Body of pancreas (tissue), 4 donors: ENCODE data around the gene PFKL. TPM values are rescaled to one million over a fixed set of nuclear protein-coding genes. Genes with fewer than 3 reads are reported as not detected.
"Not testable (repeated sequence)": the region's sequence is repeated elsewhere in the genome, so short reads cannot be mapped to it uniquely, and the experiment has no call there.

Source experiments
- ATAC-seq: fragments of 150-250 bp; one replicate; pipeline ENCODE4 v1.9.1; 2016
- DNase-seq, 4 donors: peaks; one replicate each; pipeline ENCODE4 v3.0.0-alpha.2; 2019
- H3K27ac ChIP-seq, 4 donors: fragments of 200-600 bp; sonication (generic); 1 replicate in 3 of 4; 2 replicates in 1 of 4; pipeline versions ENCODE4 v1.5.1 to v1.6.1; 2016 to 2019; ENCODE audit warnings: mild to moderate bottlenecking in 1 of 4, mixed read lengths in 1 of 4, moderate library complexity in 1 of 4
- H3K27me3 ChIP-seq, 2 donors: fragments of 200-600 bp; sonication (generic); one replicate each; pipeline ENCODE4 v1.6.0; 2016; ENCODE audit warnings: mild to moderate bottlenecking in 1 of 2
- H3K36me3 ChIP-seq, 2 donors: fragments of 200-600 bp; sonication (generic); replicated peaks in 1 of 2; 2 replicates each; pipeline ENCODE4 v1.5.1; 2016; ENCODE audit warnings: low read depth in 2 of 2; ENCODE audit not compliant: insufficient read depth in 1 of 2
- H3K4me1 ChIP-seq: fragments of 200-600 bp; sonication (generic); one replicate; pipeline ENCODE4 v1.6.0; 2016
- H3K4me3 ChIP-seq, 2 donors: fragments of 200-600 bp; sonication (generic); 1 replicate in 1 of 2; 2 replicates in 1 of 2; pipeline ENCODE4 v1.5.1; 2016 to 2019
- H3K9me3 ChIP-seq, 3 donors: fragments of 200-600 bp; sonication (generic); 1 replicate in 2 of 3; 2 replicates in 1 of 3; pipeline ENCODE4 v1.5.1; 2016
- POLR2A ChIP-seq, 3 donors: fragments of 450-650 bp; IDR thresholded peaks; one replicate each; pipeline ENCODE4 v1.6.1; 2016; ENCODE audit warnings: antibody characterized with exemption in 3 of 3, mild to moderate bottlenecking in 2 of 3
- WGBS, 2 donors: methylation state at CpG; one replicate each; pipeline ENCODE4 v1.1.5; 2017; 5-methylcytosine and 5-hydroxymethylcytosine counted together
- intact Hi-C: fragments of 100-400 bp; cut with DNase I; formaldehyde crosslinking; loops from one replicate; pipeline ENCODE4 v1.15.1; 2023
- total RNA-seq, 2 donors: library from RNA; depleted of rRNA; stranded (reverse); fragments of >200 nt; gene quantifications; one replicate each; pipeline ENCODE4 v1.1.0, GENCODE V29; 2016
- TF ChIP-seq, protein P1 (sequence below), 7 experiments: fragments of 450-650 bp in 4 of 7; fragments of 200-600 bp in 3 of 7; sonication (generic) in 3 of 7; IDR thresholded peaks; one replicate each; pipeline ENCODE4 v1.5.1; 2016 to 2019; ENCODE audit warnings: antibody characterized with exemption in 7 of 7

Gene PFKL
- total RNA-seq, 2 donors from 2014 or later, result 56.8 to 104 TPM

DNA sequence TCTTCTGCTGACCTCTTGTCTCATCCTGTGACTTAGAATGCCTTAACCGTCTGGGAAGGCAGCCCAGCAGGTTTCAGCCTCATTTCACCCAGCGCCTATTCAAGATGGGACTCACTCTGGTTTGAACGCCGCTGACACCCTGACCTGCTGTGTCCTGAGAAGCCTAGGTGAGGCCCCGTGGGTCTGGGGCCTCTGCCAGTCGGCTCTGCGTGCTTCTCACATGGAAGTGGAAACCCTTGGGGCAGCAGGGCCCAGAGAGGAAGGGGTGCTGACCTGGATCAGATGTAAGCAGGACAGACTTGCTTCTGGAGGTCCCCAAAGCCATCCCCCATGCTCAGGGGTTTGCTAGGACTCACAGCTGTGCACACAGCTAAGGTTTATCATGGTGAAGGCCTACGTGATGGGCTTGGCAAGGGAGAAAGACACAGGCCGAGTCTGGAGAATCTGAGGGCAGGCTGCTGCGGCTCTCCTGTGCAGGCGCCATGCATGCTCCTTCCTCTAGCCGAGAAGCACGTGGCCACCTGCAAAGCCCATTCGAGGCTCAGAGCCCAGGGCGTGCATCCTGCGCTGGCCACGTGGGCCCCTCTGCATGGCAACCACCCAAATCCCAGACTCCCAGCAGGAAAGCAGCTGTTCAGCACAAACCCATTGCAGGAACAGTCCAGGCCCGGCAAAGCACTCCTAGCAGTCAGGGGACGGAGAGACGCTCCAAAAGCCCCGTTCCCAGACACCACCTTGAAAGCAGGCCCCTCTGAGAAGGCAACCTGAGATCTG, 57.4 kb downstream of the PFKL start:
- DNase-seq, result no peak
- Histone ChIP-seq H3K4me1 (no peaks in the 10 kb centered on the region), H3K9me3 (no peaks in the 10 kb centered on the region), H3K27ac (no peak overlapping the region), H3K27me3 (no peaks in the 10 kb centered on the region), H3K4me3 (no peak overlapping the region), H3K36me3 (no peaks in the 10 kb centered on the region)
- no peak for TF ChIP-seq POLR2A (IDR thresholded peaks at IDR 0.05)
- TF ChIP-seq, protein P1, sequence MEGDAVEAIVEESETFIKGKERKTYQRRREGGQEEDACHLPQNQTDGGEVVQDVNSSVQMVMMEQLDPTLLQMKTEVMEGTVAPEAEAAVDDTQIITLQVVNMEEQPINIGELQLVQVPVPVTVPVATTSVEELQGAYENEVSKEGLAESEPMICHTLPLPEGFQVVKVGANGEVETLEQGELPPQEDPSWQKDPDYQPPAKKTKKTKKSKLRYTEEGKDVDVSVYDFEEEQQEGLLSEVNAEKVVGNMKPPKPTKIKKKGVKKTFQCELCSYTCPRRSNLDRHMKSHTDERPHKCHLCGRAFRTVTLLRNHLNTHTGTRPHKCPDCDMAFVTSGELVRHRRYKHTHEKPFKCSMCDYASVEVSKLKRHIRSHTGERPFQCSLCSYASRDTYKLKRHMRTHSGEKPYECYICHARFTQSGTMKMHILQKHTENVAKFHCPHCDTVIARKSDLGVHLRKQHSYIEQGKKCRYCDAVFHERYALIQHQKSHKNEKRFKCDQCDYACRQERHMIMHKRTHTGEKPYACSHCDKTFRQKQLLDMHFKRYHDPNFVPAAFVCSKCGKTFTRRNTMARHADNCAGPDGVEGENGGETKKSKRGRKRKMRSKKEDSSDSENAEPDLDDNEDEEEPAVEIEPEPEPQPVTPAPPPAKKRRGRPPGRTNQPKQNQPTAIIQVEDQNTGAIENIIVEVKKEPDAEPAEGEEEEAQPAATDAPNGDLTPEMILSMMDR (IDR thresholded peaks at IDR 0.05), result no peak
- no peak for ATAC-seq
- intact Hi-C loops, result no loop called here
- 64 to 79% methylated on average over 6 to 21 of the region's 21 CpGs for WGBS, 2 donors

DNA sequence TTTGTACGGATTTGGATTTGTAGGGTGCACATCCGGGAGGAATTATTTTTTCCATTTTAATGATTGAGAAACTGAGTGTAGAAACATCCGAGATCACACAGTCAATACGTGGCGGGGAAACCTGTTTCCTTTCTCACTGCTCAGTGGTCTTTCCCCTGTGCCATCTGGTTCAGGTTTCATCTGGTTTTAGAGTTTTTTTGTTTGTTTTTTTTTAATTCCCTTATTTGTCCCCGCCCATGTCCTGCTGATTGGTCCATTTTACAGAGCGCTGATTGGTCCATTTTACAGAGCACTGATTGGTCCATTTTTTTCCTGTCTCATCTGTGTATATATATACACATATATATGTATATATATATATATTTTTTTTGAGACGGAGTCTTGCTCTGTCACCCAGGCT, 59.5 kb downstream of the PFKL start:
- 58 to 59% methylated on average over 8 of the region's 8 CpGs for WGBS, 2 donors
- Histone ChIP-seq H3K4me1 (no peaks in the 10 kb centered on the region), H3K36me3 (no peaks in the 10 kb centered on the region), H3K9me3 (no peaks in the 10 kb centered on the region), H3K4me3 (no peak overlapping the region), H3K27me3 (no peaks in the 10 kb centered on the region), H3K27ac (no peak overlapping the region)
- intact Hi-C loops, result no loop called here
- DNase-seq (no peak), ATAC-seq (no peak)
- TF ChIP-seq POLR2A (IDR thresholded peaks at IDR 0.05), result no peak
- TF ChIP-seq, protein P1 (IDR thresholded peaks at IDR 0.05), result no peak

DNA sequence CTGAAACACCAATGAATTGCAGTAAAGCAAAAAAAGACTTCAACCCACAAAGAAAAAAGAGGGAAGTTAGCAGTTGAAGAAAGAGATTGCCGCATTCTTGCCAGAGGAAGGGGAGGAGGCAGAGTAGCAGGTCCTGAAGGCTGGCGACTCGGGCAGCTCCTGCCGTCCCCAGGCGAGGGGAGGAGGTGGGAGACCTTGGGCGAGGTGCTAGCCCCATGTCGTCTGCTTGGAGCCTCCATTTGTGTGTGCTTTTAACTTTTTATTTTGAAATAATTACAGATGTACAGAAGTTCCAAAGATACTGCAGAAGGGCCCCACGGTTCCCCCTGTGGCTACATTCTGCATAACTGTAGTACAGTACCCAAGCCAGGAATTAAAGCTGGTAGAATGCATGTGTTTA, 60.3 kb downstream of the PFKL start:
- DNase-seq, result no peak
- H3K4me1 ChIP-seq, result no peaks in the 10 kb centered on the region
- H3K9me3 ChIP-seq, result no peaks in the 10 kb centered on the region
- H3K27me3 ChIP-seq, result no peaks in the 10 kb centered on the region
- intact Hi-C loops, result no loop called here
- no peaks in the 10 kb centered on the region for H3K36me3 ChIP-seq
- H3K27ac ChIP-seq, result no peak overlapping the region
- 28 to 30% methylated on average over 8 of the region's 8 CpGs for WGBS, 2 donors
- TF ChIP-seq, protein P1 (IDR thresholded peaks at IDR 0.05), result no peak
- no peak for TF ChIP-seq POLR2A (IDR thresholded peaks at IDR 0.05)
- no peak for ATAC-seq
- no peak overlapping the region for H3K4me3 ChIP-seq

DNA sequence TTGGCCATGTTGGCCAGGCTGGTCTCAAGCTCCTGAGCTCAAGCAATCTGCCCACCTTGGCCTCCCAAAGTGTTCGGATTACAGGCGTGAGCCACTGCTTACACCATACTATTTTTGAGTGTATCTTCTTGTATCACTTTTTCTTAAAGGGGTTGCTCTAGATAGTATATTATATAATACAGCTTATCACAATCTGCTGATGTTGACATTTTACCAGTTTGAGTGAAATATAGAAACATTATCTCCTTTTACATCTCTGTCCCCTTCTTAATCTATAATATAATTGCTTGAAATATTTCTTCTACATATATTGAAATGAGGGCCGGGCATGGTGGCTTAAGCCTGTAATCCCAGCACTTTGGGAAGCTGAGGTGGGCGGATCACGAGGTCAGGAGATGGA, 62.0 kb downstream of the PFKL start:
- 75 to 78% methylated on average over 5 of the region's 5 CpGs for WGBS, 2 donors
- H3K9me3 ChIP-seq, ATAC-seq, intact Hi-C loops, H3K27ac ChIP-seq, H3K4me3 ChIP-seq, DNase-seq, H3K27me3 ChIP-seq, H3K4me1 ChIP-seq, H3K36me3 ChIP-seq: not testable (repeated sequence)

DNA sequence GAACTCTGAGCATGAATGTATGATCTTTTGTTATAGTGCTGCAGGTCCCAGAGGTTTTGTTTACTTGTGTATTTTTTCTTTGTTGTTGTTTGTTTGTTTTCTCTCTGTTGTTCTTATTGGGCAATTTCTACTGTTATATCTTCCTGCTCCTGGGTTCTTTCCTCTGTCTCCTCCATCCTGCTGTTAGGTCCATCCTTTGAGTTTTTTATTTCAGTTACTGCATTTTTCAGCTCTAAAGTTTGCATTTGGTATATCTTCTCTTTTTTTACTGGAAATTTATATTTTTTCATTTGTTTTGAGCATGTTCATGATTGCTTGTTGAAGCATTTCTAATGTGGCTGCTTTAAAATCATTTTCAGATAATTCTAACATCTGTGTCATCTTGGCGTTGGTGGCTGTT, 63.4 kb downstream of the PFKL start:
- 71 to 76% methylated on average over 1 of the region's 1 CpG for WGBS, 2 donors
- H3K27me3 ChIP-seq, result no peaks in the 10 kb centered on the region
- intact Hi-C loops, result no loop called here
- no peak for ATAC-seq
- no peak overlapping the region for H3K27ac ChIP-seq
- no peaks in the 10 kb centered on the region for H3K36me3 ChIP-seq
- no peak overlapping the region for H3K4me3 ChIP-seq
- no peaks in the 10 kb centered on the region for H3K4me1 ChIP-seq
- no peak for DNase-seq
- TF ChIP-seq, protein P1 (IDR thresholded peaks at IDR 0.05), result no peak
- no peak for TF ChIP-seq POLR2A (IDR thresholded peaks at IDR 0.05)
- no peaks in the 10 kb centered on the region for H3K9me3 ChIP-seq
